Endothelial cell of umbilical vein (primary cell): Measurements from ENCODE around the gene ZNF684.

Experiments
- CTCF ChIP-seq, 2 donors: IDR thresholded peaks; 1 replicate in 1 of 2; 2 replicates in 1 of 2; pipeline ENCODE4 v1.5.1; 2011; ENCODE audit warnings: low read length in 2 of 2, mild to moderate bottlenecking in 2 of 2, moderate library complexity in 2 of 2, control low read depth in 1 of 2, inconsistent platforms in 1 of 2, low read depth in 1 of 2; ENCODE audit not compliant: insufficient read depth in 1 of 2; ENCODE audit errors: extremely low read depth in 1 of 2
- EZH2 ChIP-seq: IDR thresholded peaks from 2 replicates; pipeline ENCODE4 v1.6.1; 2012; ENCODE audit warnings: borderline replicate concordance, low read depth, mild to moderate bottlenecking, moderate library complexity, low read length, inconsistent platforms; ENCODE audit not compliant: severe bottlenecking
- FOS ChIP-seq: IDR thresholded peaks from 2 replicates; pipeline ENCODE4 v1.6.1; 2011; ENCODE audit warnings: mild to moderate bottlenecking, low read length, moderate library complexity, borderline replicate concordance; ENCODE audit not compliant: insufficient read depth
- JUN ChIP-seq: IDR thresholded peaks from 2 replicates; pipeline ENCODE4 v1.6.1; 2011; ENCODE audit warnings: borderline replicate concordance, low read depth; ENCODE audit not compliant: insufficient read length, insufficient read depth
- MAX ChIP-seq: IDR thresholded peaks from 2 replicates; pipeline ENCODE4 v1.6.1; 2011; ENCODE audit not compliant: insufficient read depth, insufficient read length
- MYC ChIP-seq: IDR thresholded peaks from one replicate; pipeline ENCODE4 v1.6.1; 2011; ENCODE audit warnings: mild to moderate bottlenecking, low read depth, low read length
- POLR2A ChIP-seq: IDR thresholded peaks from 2 replicates; pipeline ENCODE4 v1.6.1; 2012; ENCODE audit warnings: low read depth, mild to moderate bottlenecking, control low read depth, low read length
- POLR2AphosphoS5 ChIP-seq: IDR thresholded peaks from 2 replicates; pipeline ENCODE4 v1.6.1; 2012; ENCODE audit warnings: low read depth, mild to moderate bottlenecking, control low read depth, low read length, moderate library complexity; ENCODE audit not compliant: insufficient read depth

GRCh38 chr1:40534589-40534988 is 3.2 kb downstream of the ZNF684 start:
- no peak for TF ChIP-seq EZH2
- no peak for TF ChIP-seq CTCF (IDR thresholded peaks at IDR 0.05; ENCODE audit: extremely low read depth in 1 of 2, insufficient read depth in 1 of 2, low read depth in 1 of 2, low read length in 2 of 2)
- TF ChIP-seq POLR2AphosphoS5, result no peak
- no peak for TF ChIP-seq POLR2A
- no peak for TF ChIP-seq FOS
- TF ChIP-seq JUN, result no peak
- no peak for TF ChIP-seq MYC
- no peak for TF ChIP-seq MAX
